Adrenal gland (tissue), 5 donors: ENCODE data around the gene SEC23B.

Source experiments
- CTCF ChIP-seq, 6 experiments: fragments of 450-650 bp in 4 of 6; fragments of 200-600 bp in 2 of 6; sonication (generic) in 1 of 6; IDR thresholded peaks; 1 replicate in 5 of 6; 2 replicates in 1 of 6; pipeline versions ENCODE4 v1.5.1 to v1.8.0; 2016 to 2021; ENCODE audit warnings: antibody characterized with exemption in 6 of 6, mild to moderate bottlenecking in 2 of 6, moderate library complexity in 1 of 6
- POLR2A ChIP-seq, 2 donors: fragments of 450-650 bp; IDR thresholded peaks; one replicate each; pipeline ENCODE4 v1.6.1; 2017; ENCODE audit warnings: antibody characterized with exemption in 2 of 2, mild to moderate bottlenecking in 2 of 2, moderate library complexity in 1 of 2
- donor health status: DM: no; HTN: no; CAD: no.

GRCh38 chr20:18580012-18580411, 72.3 kb downstream of the SEC23B start:
- TF ChIP-seq POLR2A (IDR thresholded peaks at IDR 0.05) (no peak), CTCF (IDR thresholded peaks at IDR 0.05) (no peak)
